Kasumi-1 (cell line): Measurements from ENCODE around the gene STARD4.

ENCODE experiments used
- DNase-seq, 2 experiments: peaks; one replicate each; lab custom pipeline; 2025; lab: John Stamatoyannopoulos, UW

STARD4 gene

GRCh38 chr5:111512375-111513130, at the start of gene STARD4:
TSS of gene STARD4 (minus strand) at chr5:111512535. CDS start at chr5:111507433, 5,102 bp downstream.
- DNase-seq = peak; percentile 92 to 93

- no peak for DNase-seq
Observed at GRCh38 chr5:111559680-111560079, 47.3 kb upstream of the STARD4 start.

GRCh38 chr5:111557686-111558085, 45.4 kb upstream of the STARD4 start:
- DNase-seq = no peak

GRCh38 chr5:111557111-111557510, 44.8 kb upstream of the STARD4 start:
- DNase-seq = no peak

GRCh38 chr5:111556501-111556900, 44.2 kb upstream of the STARD4 start:
- peak; percentile 19 to 27 for DNase-seq

- no peak for DNase-seq
Observed at GRCh38 chr5:111555760-111556159, 43.4 kb upstream of the STARD4 start.

GRCh38 chr5:111553868-111554267, 41.5 kb upstream of the STARD4 start:
- DNase-seq = no peak

- no peak for DNase-seq
Observed at GRCh38 chr5:111552896-111553295, 40.6 kb upstream of the STARD4 start.

- DNase-seq = no peak
Observed at GRCh38 chr5:111552492-111552891, 40.2 kb upstream of the STARD4 start.

- peak in 1 of 2 experiments; percentile 24 for DNase-seq
Observed at GRCh38 chr5:111551569-111552275, 39.4 kb upstream of the STARD4 start.

- DNase-seq = no peak
Observed at GRCh38 chr5:111551161-111551560, 38.8 kb upstream of the STARD4 start.

GRCh38 chr5:111550282-111551020, 38.1 kb upstream of the STARD4 start:
- DNase-seq = peak; percentile 72 to 88

- no peak for DNase-seq
Observed at GRCh38 chr5:111548992-111549649, 36.8 kb upstream of the STARD4 start.

- DNase-seq = no peak
Observed at GRCh38 chr5:111548348-111548950, 36.1 kb upstream of the STARD4 start.

- DNase-seq = no peak
Observed at GRCh38 chr5:111545031-111545430, 32.7 kb upstream of the STARD4 start.

GRCh38 chr5:111537141-111538024, 25.0 kb upstream of the STARD4 start:
- no peak for DNase-seq

- no peak for DNase-seq
Observed at GRCh38 chr5:111535879-111536549, 23.7 kb upstream of the STARD4 start.

GRCh38 chr5:111532886-111533582, 20.7 kb upstream of the STARD4 start:
- DNase-seq = no peak

- peak; percentile 83 to 89 for DNase-seq
Observed at GRCh38 chr5:111530298-111530740, 18.0 kb upstream of the STARD4 start.
